OCI-LY7 (cell line): ENCODE measurements around the gene SLC2A4. TPM values are rescaled to one million over a fixed set of nuclear protein-coding genes. Genes with fewer than 3 reads are reported as not detected.

Experiments used
- BruUV-seq: library from RNA; stranded (reverse); fragments of 400-500 nt; replicated peaks from 2 replicates; lab custom pipeline; 2021; lab: Mats Ljungman, UMichigan
- CTCF ChIA-PET: fragments of 300-600 bp; sonication (Branson Sonifier 250); formaldehyde crosslinking; loops from one replicate; lab custom pipeline; 2022; ENCODE audit warnings: antibody characterized with exemption; ENCODE audit not compliant: unreplicated experiment; lab: Charles Lee
- POLR2A ChIA-PET: fragments of 300-600 bp; sonication (Branson Sonifier 250); formaldehyde crosslinking; loops from one replicate; lab custom pipeline; 2022; ENCODE audit warnings: antibody characterized with exemption; lab: Charles Lee
- DNase-seq: peaks from one replicate; pipeline ENCODE4 v3.0.0-alpha.2; 2015; ENCODE audit warnings: low spot score
- H2AFZ ChIP-seq: fragments of 200-600 bp; sonication (generic), shearing (Covaris generic); 2 replicates; pipeline ENCODE4 v1.6.1; 2014; ENCODE audit warnings: mild to moderate bottlenecking, antibody characterized with exemption, low read length, moderate library complexity
- H3K27ac ChIP-seq: fragments of 200-600 bp; sonication (generic); 2 replicates; pipeline ENCODE4 v1.5.1; 2014; ENCODE audit warnings: mixed run types, low read depth, mild to moderate bottlenecking, moderate library complexity, low read length, inconsistent platforms; ENCODE audit not compliant: poor library complexity, severe bottlenecking
- H3K36me3 ChIP-seq: fragments of 200-600 bp; sonication (generic); 2 replicates; pipeline ENCODE4 v1.6.1; 2014; ENCODE audit warnings: mild to moderate bottlenecking, antibody characterized with exemption, low read length, moderate library complexity, mixed read lengths; ENCODE audit not compliant: insufficient read depth
- H3K4me1 ChIP-seq: fragments of 200-600 bp; sonication (generic); 2 replicates; pipeline ENCODE4 v1.5.1; 2014; ENCODE audit warnings: mild to moderate bottlenecking, low read length; ENCODE audit not compliant: insufficient read depth, poor library complexity, severe bottlenecking
- H3K4me2 ChIP-seq: fragments of 200-600 bp; sonication (generic); 2 replicates; pipeline ENCODE4 v1.6.1; 2014; ENCODE audit warnings: mild to moderate bottlenecking, low read length
- H3K4me3 ChIP-seq: fragments of 200-600 bp; sonication (generic); 2 replicates; pipeline ENCODE4 v1.5.1; 2014; ENCODE audit warnings: mild to moderate bottlenecking, low read depth, low read length; ENCODE audit not compliant: poor library complexity, severe bottlenecking
- H3K79me2 ChIP-seq: fragments of 200-600 bp; sonication (generic); 2 replicates; pipeline ENCODE4 v1.6.1; 2016; ENCODE audit warnings: low read depth, mild to moderate bottlenecking, low read length, moderate library complexity, mixed read lengths; ENCODE audit not compliant: insufficient read depth
- H3K9me2 ChIP-seq: fragments of 200-600 bp; sonication (generic); 2 replicates; pipeline ENCODE4 v1.6.1; 2016; ENCODE audit warnings: mild to moderate bottlenecking, low read length, mixed read lengths; ENCODE audit not compliant: insufficient read depth
- H3K9me3 ChIP-seq: fragments of 200-600 bp; sonication (generic); 2 replicates; pipeline ENCODE4 v1.6.1; 2014; ENCODE audit warnings: mild to moderate bottlenecking, mixed run types, low read length, mixed read lengths
- H4K20me1 ChIP-seq: fragments of 200-600 bp; sonication (generic); 2 replicates; pipeline ENCODE4 v1.6.1; 2014; ENCODE audit warnings: mild to moderate bottlenecking, antibody characterized with exemption, low read length, moderate library complexity, mixed read lengths; ENCODE audit not compliant: insufficient read depth
- EZH2phosphoT487 ChIP-seq: fragments of 200-600 bp; sonication (generic); IDR thresholded peaks from 2 replicates; pipeline ENCODE4 v1.6.1; 2018; ENCODE audit warnings: low read depth, borderline replicate concordance, mild to moderate bottlenecking, mixed run types, antibody characterized with exemption, low read length, moderate library complexity, mixed read lengths
- intact Hi-C: fragments of 100-400 bp; cut with micrococcal nuclease; formaldehyde crosslinking; loops from one replicate; pipeline ENCODE4 v1.10.0; 2022; ENCODE audit not compliant: unreplicated experiment
- total RNA-seq, 2 experiments: library from RNA; depleted of rRNA in 1 of 2; stranded (reverse); fragments of >200 nt in 1 of 2; shearing (Covaris generic) in 1 of 2; gene quantifications; 2 replicates each; pipeline ENCODE4 v1.2.3, GENCODE V29; 2014 to 2022
- TF ChIP-seq, protein P1 (sequence below): fragments of 200-600 bp; sonication (generic); conservative IDR thresholded peaks from 2 replicates; pipeline ENCODE4 v1.5.1; 2014; ENCODE audit warnings: mild to moderate bottlenecking, antibody characterized with exemption, low read length, moderate library complexity, mixed read lengths

SLC2A4 gene
- total RNA-seq, 2 experiments from 2014 or later, result 0.61 to 0.63 TPM

DNA sequence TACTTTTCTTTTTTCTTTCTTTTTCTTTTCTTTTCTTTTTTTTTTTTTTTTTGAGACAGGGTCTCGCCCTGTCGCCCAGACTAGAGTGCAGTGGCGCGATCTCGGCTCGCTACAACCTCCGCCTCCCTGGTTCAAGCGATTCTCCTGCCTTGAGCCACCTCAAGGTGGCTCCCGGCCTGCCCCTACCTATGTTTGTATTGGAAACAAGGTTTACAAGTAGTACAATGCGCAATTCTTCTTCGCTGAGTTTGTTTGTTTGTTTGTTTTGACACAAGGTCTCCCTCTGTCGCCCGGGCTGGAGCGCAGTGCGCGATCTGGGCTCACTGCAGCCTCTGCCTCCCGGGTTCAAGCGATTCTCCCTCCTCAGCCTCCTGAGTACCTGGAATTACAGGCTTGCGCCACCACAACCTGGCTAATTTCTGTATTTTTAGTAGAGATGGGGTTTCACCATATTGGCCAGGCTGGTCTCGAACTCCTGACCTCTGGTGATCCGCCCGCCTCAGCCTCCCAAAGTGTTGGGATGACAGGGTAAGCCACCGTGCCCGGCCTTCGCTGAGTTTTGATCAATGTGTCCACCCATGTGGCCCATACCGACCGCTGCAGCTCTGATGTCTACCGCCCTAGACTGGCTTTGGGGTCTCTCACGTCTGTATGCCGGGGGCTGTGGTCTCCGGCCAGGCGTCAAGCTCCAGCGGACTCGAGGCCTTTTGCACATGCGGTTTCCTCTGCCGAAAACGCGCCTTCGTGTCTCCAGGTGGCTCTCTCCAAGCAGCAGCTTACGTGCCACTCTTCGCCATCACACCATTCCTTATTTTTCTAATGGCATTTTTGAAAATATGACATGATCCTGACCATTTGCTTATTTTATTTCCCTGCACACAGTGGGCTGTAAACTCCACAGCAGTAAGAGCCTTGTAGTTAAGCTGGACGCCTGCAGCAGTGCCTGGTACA lies 14.0 kb downstream of the SLC2A4 start:
- peak; percentile 49 for DNase-seq
- Histone ChIP-seq H2AFZ (peak overlapping the region; percentile 66), H4K20me1 (no peaks in the 10 kb centered on the region), H3K9me2 (no peaks in the 10 kb centered on the region), H3K36me3 (no peaks in the 10 kb centered on the region), H3K4me3 (peak overlapping the region; percentile 70), H3K4me2 (peak overlapping the region; percentile 78), H3K27ac (peak overlapping the region; percentile 66), H3K79me2 (no peaks in the 10 kb centered on the region), H3K9me3 (no peaks in the 10 kb centered on the region), H3K4me1 (peaks cover 35% of the 10 kb centered on the region)
- ChIA-PET CTCF (interaction anchor here (0.6 to 1.2 kb wide), 2 partner anchors 27 to 34 kb away, joined by 3 read pairs; no protein-coding TSS in a partner anchor), POLR2A (interaction anchor here (1.5 kb wide), 1 partner anchor 10 kb away, joined by 7 read pairs; no protein-coding TSS in a partner anchor)
- no TSS peak for BruUV-seq
- intact Hi-C loops, result loop anchor here (1.0 to 5.0 kb wide), 3 partner anchors 15 to 248 kb away; no protein-coding TSS in a partner anchor
- TF ChIP-seq, protein P1, sequence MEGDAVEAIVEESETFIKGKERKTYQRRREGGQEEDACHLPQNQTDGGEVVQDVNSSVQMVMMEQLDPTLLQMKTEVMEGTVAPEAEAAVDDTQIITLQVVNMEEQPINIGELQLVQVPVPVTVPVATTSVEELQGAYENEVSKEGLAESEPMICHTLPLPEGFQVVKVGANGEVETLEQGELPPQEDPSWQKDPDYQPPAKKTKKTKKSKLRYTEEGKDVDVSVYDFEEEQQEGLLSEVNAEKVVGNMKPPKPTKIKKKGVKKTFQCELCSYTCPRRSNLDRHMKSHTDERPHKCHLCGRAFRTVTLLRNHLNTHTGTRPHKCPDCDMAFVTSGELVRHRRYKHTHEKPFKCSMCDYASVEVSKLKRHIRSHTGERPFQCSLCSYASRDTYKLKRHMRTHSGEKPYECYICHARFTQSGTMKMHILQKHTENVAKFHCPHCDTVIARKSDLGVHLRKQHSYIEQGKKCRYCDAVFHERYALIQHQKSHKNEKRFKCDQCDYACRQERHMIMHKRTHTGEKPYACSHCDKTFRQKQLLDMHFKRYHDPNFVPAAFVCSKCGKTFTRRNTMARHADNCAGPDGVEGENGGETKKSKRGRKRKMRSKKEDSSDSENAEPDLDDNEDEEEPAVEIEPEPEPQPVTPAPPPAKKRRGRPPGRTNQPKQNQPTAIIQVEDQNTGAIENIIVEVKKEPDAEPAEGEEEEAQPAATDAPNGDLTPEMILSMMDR, result peak; percentile 50
- TF ChIP-seq EZH2phosphoT487, result no peak

DNA sequence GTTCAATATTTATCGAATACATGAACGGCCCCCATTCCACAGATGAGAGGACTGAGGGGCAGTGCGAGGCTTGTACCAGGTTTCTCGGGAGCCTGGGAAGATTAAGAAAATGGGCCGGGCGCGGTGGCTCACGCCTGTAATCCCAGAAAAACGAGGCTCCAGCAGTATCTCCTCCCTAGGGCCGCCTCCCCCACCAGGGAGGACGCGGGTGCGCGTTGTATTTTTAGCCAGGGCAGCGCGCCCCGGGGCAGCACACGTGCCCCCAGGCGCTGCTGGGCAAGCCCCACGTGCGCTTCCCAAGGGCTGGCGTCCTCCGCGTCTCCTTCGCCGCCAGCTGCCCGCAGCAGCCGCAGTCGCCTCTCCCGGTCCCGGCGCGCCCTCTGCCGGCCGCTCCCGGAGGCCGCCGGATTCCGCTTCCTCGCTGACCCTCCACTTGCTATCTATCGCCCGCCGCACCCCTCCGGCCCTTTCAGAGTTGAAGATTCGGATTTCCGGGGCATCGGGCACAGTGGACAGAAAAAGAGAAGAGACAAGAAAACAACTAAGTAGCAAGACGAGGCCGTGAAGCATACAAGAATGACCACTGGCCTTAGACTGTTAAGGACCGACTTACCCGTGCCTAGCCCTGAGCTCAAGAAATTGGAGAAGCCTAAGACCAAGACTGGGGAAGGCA lies 14.8 kb downstream of the SLC2A4 start:
- peak overlapping the region; percentile 70 for H3K4me3 ChIP-seq
- no peaks in the 10 kb centered on the region for H3K9me3 ChIP-seq
- no peaks in the 10 kb centered on the region for H3K9me2 ChIP-seq
- intact Hi-C loops, result loop anchor here (1.0 to 5.0 kb wide), 3 partner anchors 16 to 249 kb away; no protein-coding TSS in a partner anchor
- no peak overlapping the region for H3K27ac ChIP-seq
- H3K4me1 ChIP-seq, result peaks cover 35% of the 10 kb centered on the region
- DNase-seq, result peak; percentile 76
- ChIA-PET CTCF (interaction anchor here (0.6 to 1.2 kb wide), 4 partner anchors 10 to 34 kb away, joined by 3 to 4 read pairs (median 3); partner anchors contain the start of gene SLC2A4), POLR2A (interaction anchor here (0.6 to 1.5 kb wide), 4 partner anchors 9 to 102 kb away, joined by 4 to 7 read pairs (median 6); partner anchors contain the start of gene ACAP1)
- no TSS peak for BruUV-seq
- no peaks in the 10 kb centered on the region for H4K20me1 ChIP-seq
- H3K4me2 ChIP-seq, result peak overlapping the region; percentile 78
- TF ChIP-seq EZH2phosphoT487, result no peak
- TF ChIP-seq, protein P1, result peak; percentile 96
- no peaks in the 10 kb centered on the region for H3K36me3 ChIP-seq
- peak overlapping the region; percentile 66 for H2AFZ ChIP-seq
- H3K79me2 ChIP-seq, result no peaks in the 10 kb centered on the region
